GM12875 (cell line): ENCODE measurements around the gene CRACR2B.

Experiments used
- H3K4me3 ChIP-seq: one replicate; pipeline ENCODE4 v1.5.1; 2011; ENCODE audit warnings: low read depth, low read length, control low read depth
- TF ChIP-seq, protein P1 (sequence below): IDR thresholded peaks from 2 replicates; pipeline ENCODE4 v1.5.1; 2011; ENCODE audit warnings: low read depth, mild to moderate bottlenecking, control low read depth, inconsistent platforms, low read length, moderate library complexity, borderline replicate concordance; ENCODE audit not compliant: insufficient read depth

Gene CRACR2B

DNA sequence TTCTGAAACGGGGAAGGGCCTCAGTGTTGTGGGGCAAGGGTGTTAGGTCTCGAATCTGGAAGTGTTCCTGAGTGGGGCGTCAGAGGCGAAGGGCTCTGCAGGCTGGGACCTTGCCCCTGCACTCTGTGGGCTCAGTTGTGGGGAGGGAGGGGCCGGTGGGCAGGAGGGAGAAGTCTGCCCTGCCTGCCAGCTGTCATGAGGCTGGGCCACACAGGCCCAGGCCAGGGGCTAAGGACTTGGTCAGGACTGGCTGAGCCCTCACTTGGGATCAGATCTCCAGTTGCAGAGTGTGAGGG, at the start of gene CRACR2B:
Gene CRACR2B, plus strand, starts transcription at position 23 of the 296 bp plus-strand sequence. CDS start 689 bp downstream, outside the sequence.
- H3K4me3 ChIP-seq: peak within 1 kb of the TSS; percentile 55
- TF ChIP-seq, protein P1, sequence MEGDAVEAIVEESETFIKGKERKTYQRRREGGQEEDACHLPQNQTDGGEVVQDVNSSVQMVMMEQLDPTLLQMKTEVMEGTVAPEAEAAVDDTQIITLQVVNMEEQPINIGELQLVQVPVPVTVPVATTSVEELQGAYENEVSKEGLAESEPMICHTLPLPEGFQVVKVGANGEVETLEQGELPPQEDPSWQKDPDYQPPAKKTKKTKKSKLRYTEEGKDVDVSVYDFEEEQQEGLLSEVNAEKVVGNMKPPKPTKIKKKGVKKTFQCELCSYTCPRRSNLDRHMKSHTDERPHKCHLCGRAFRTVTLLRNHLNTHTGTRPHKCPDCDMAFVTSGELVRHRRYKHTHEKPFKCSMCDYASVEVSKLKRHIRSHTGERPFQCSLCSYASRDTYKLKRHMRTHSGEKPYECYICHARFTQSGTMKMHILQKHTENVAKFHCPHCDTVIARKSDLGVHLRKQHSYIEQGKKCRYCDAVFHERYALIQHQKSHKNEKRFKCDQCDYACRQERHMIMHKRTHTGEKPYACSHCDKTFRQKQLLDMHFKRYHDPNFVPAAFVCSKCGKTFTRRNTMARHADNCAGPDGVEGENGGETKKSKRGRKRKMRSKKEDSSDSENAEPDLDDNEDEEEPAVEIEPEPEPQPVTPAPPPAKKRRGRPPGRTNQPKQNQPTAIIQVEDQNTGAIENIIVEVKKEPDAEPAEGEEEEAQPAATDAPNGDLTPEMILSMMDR: no peak

DNA sequence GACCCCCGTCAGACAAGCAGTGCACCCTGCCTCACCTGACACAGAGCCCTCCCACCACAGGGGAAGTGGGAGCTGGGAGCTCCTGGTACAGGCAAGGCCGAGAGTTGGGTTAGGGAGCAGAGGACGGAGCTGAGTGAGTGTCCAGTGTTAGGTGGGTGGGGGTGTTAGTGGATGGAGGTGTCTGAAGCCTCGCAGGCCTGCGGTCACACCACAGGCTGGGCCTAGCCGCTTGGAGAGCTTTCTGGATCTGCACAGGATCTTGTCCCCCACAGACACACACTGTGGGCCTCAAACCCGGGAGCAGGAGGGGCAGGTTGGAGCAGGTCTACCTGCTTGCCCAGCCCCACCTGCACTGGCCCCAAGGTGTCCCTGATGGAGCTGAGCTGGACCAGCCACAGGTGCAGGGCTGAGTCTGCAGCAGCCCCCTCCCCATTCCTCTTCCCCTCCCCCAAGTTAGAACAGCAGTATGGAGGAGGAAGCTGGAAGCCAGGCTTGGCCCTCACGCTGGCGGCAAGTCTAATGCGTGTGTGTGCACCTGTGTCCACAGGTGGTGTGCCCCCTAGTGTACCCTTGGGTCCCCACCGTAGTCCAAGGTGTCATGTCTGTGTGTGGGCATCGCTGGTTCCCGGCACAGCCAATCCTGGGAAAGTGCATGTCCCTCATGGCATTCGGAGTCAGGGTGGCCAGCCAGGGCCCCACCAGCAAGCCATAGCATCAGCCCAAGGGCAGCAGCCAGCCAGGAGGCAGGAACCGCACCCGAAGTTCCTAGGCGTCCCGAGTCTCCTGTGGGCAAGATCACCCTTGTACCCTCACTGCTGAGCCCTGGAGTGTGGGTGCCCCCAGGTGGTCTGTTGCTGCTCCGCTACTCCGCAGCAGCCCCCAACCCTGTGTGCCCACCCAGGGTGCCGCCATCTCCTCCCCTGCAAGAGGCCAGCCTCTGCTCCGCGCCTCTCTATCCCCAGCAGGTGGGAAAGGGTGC, 48.5 kb upstream of the CRACR2B start:
- TF ChIP-seq, protein P1: no peak
- no peak overlapping the region for H3K4me3 ChIP-seq

DNA sequence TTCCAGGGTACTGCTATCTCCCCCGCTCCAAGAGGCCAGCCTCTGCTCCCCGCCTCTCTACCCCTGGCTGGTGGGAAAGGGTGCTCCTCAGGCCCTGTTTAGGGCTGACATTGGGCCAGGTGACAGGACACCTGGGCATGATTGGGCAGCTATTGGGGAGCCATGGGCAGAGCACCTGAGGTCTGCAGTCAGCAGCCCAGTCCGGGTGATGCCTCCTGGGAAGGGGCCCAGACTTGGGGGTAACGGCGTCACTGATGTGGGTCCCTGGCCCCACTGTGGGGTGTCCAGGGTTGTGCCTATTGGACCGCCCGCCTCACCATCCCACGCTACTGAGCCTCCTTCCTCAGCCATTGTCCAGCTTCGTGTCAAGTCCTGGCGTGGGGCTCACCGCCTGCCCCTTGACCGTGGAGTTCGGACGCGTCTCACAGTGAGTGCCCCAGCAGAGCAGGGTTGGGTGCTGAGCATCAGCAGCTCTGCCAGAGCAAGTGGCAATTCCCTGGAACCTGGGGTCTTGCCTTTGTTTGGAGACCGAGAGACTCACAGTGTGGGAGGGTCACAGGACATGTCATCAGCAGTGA, 47.7 kb upstream of the CRACR2B start:
- H3K4me3 ChIP-seq: no peak overlapping the region
- TF ChIP-seq, protein P1: no peak

DNA sequence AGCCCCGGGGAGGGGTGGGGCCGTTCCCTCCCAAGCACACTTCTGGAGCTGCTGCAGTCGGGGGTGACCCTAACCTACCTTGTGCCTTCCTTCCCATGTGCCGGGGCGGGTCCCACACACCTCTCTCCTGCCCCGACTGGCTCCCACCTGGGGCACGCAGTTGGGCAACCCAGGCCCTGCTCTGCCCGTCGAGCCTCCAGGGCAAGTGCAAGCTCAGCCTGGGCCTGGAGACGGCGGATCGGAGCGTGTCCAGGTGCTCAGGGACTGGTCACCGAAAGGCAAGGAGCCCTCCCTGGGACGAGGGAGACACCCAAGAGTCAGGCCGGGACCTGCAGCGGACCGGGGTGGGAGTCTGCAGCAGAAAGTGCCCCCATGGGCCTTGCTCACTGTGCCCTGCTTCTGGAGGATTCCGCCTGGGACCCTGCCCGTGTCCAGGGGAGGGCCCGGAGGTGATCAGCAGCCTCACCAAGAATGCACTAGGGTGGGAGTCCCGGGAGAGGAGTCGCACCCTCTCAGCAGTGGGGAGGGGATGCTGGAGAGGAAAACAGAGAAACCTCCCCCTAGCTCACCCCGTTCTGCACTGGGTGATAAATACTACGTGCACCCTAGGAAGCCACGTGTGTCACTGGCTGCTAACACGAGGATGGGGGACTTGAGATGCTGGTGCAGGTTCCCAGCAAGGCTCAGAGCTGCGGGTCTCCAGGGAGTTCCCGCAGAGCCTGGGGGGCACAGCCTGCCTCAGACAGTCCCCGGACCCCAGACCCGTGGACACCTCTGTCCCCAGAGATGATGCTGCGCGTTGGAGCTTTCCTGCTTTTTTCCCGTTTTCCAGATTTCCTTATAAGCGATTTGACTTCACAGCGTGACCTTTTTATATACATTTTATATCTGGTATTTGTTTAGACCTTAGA, 45.2 kb upstream of the CRACR2B start:
- TF ChIP-seq, protein P1: no peak
- no peak overlapping the region for H3K4me3 ChIP-seq

DNA sequence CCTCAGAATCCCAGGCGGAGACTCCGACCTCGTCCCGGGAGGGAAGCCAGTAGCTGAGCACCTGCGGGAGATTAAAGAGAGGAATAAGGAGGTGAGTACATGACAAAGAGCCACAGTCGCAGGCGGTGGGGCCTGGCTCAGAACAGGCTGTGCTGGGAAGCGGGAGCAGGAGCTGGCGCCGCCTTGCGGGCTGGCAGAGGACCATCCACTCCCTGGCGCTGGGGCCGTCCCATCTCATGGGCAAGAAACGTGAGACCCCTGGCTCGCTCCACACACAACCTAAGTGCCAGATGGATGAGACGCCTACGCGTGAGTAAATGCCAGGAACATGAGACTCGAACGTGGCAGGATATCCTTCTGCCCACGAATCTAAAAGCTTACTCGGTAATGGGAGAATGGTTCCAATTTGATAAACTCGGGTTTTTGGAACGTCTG, 44.1 kb upstream of the CRACR2B start:
- TF ChIP-seq, protein P1: 0 out of 2 replicates have a peak, but pooled peaks have one; percentile 29

DNA sequence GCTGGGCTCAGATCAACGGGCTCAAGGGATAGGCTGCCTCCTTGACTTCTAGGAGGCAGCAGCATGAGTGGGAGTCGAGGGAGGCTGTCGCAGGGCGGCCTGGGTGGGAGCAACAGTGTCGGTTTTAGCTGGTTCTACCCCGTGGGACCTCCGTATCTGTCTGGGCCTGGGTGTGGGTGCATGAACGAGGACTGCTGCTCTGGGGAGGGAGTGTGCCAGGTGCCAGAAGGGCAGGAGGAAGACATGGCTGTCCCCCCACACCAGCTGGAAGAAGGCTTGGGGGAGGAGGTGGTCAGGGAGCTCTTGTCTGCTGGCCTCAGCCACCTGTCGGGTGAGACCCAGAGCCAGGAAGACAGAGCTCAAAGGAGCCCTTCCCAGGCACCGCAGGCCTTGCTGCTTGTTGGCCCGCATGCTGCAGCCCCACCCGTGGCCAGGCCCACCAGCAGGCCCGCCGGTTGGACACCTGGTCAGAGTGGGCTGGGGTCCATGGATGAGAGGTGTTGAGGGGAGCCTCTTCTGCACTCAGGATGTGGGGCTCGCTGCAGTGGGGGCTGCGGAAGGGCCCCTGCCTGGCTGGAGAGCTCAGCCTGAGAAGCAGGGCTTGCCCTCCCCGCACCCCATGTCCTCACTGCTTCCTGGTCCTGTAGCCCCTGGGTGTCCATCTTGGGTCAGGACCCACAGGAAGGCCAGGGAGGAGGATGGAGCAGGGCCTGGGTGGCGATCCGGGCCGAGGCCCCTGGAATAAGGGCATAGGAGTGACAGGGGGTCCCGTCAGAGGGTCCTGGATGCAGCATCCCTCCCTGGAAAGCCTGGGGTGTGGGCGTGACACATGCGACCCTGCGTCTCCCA, 41.3 kb upstream of the CRACR2B start:
- H3K4me3 ChIP-seq: no peak overlapping the region
- TF ChIP-seq, protein P1: no peak

More for the DNA sequence above, 44.1 kb upstream of the CRACR2B start:
- H3K4me3 ChIP-seq: no peak overlapping the region
